K562 (cell line): ENCODE results near the gene TLE3. TPM values are rescaled to one million over a fixed set of nuclear protein-coding genes. Genes with fewer than 3 reads are reported as not detected.
A peak's percentile ranks its signal among the peaks of the same experiment; 100 is the strongest.

ENCODE experiments used
- ASH1L ChIP-seq: fragments of 450-650 bp; IDR thresholded peaks from 2 replicates; pipeline ENCODE4 v1.6.1; 2018; ENCODE audit warnings: borderline replicate concordance, mild to moderate bottlenecking, low read depth; ENCODE audit not compliant: partially characterized antibody
- CBX2 ChIP-seq: fragments of 200-600 bp; sonication (generic); IDR thresholded peaks from one replicate; pipeline ENCODE4 v1.6.1; 2012; ENCODE audit warnings: mild to moderate bottlenecking, low read length, inconsistent platforms; ENCODE audit not compliant: insufficient read depth, poor library complexity, severe bottlenecking
- LEF1 ChIP-seq: fragments of 450-650 bp; IDR thresholded peaks from 2 replicates; pipeline ENCODE4 v1.6.1; 2016; ENCODE audit warnings: mild to moderate bottlenecking
- MTA1 ChIP-seq: fragments of 450-650 bp; IDR thresholded peaks from 2 replicates; pipeline ENCODE4 v1.6.1; 2017; ENCODE audit warnings: borderline replicate concordance
- POLR2B ChIP-seq: fragments of 450-650 bp; IDR thresholded peaks from 2 replicates; pipeline ENCODE4 v1.6.1; 2018; ENCODE audit warnings: low read depth; ENCODE audit not compliant: partially characterized antibody
- SIN3A ChIP-seq, 2 experiments: fragments of 150-350 bp in 1 of 2; IDR thresholded peaks; 2 replicates each; pipeline ENCODE4 v1.6.1; 2011 to 2016; ENCODE audit warnings: borderline replicate concordance in 2 of 2, low read depth in 2 of 2, low read length in 2 of 2, mild to moderate bottlenecking in 2 of 2, moderate library complexity in 2 of 2; ENCODE audit not compliant: control insufficient read depth in 1 of 2
- XRCC5 ChIP-seq: fragments of 200-400 bp; formaldehyde crosslinking; IDR thresholded peaks from 2 replicates; pipeline ENCODE4 v1.6.1; 2017; ENCODE audit warnings: low read depth, mild to moderate bottlenecking, low read length
- ZFP30 ChIP-seq: fragments of 250-450 bp; sonication (Bioruptor Pico); IDR thresholded peaks from 2 replicates; pipeline ENCODE4 v1.8.0; 2022; ENCODE audit warnings: moderate library complexity, mild to moderate bottlenecking, inconsistent platforms, borderline replicate concordance
- ZNF174 ChIP-seq: fragments of 250-450 bp; sonication (Bioruptor Pico); IDR thresholded peaks from 2 replicates; pipeline ENCODE4 v1.4.0; 2020; ENCODE audit warnings: mild to moderate bottlenecking
- polyA plus RNA-seq, 8 experiments: library from polyadenylated mRNA; depleted of rRNA in 4 of 8; stranded (reverse) in 5 of 8; unstranded in 3 of 8; fragments of >200 nt; fragmentation: Nextera tagmentation in 2 of 8; fragmentation: Illumina TruSeq in 1 of 8; extraction: Ambion mirVana in 2 of 8; extraction: Trizol in 1 of 8; gene quantifications; 2 replicates each; pipeline versions ENCODE4 v1.2.1 to v1.2.3, GENCODE V29; 2011 to 2014; ENCODE audit warnings: inconsistent platforms in 1 of 8, missing spikeins in 1 of 8
- total RNA-seq, 7 experiments: library from RNA; depleted of rRNA in 6 of 7; stranded (reverse); fragments of >200 nt in 6 of 7; fragmentation: Illumina TruSeq in 2 of 7; extraction: Trizol in 2 of 7; gene quantifications; 2 replicates each; pipeline versions ENCODE4 v1.2.1 to v1.2.3, GENCODE V29; 2011 to 2021; ENCODE audit warnings: low replicate concordance in 1 of 7
- TF ChIP-seq, protein P1 (sequence below): sonication (generic); formaldehyde crosslinking; IDR thresholded peaks from 2 replicates; pipeline ENCODE4 v1.8.1; 2023; ENCODE audit warnings: missing genetic modification reagents, mild to moderate bottlenecking, borderline replicate concordance
- TF ChIP-seq, protein P2 (sequence below): fragments of 250-450 bp; sonication (Bioruptor Pico); IDR thresholded peaks from 2 replicates; pipeline ENCODE4 v1.8.0; 2021; ENCODE audit warnings: mild to moderate bottlenecking, moderate library complexity
- TF ChIP-seq, protein P3 (sequence below): sonication (generic); formaldehyde crosslinking; IDR thresholded peaks from 2 replicates; pipeline ENCODE4 v1.8.0; 2022; ENCODE audit warnings: mild to moderate bottlenecking, missing genetic modification reagents, borderline replicate concordance
- TF ChIP-seq, protein P4 (sequence below): sonication (generic); formaldehyde crosslinking; IDR thresholded peaks from 2 replicates; pipeline ENCODE4 v1.8.0; 2022; ENCODE audit warnings: missing genetic modification reagents, mild to moderate bottlenecking, moderate library complexity, borderline replicate concordance

TLE3 gene
- total and polyA plus RNA-seq, 9 of the 15 experiments (the other 6 are each of a cell fraction or from before 2014, with no cell fraction given) = 1.5 to 84.2 (median 14.1) TPM

DNA sequence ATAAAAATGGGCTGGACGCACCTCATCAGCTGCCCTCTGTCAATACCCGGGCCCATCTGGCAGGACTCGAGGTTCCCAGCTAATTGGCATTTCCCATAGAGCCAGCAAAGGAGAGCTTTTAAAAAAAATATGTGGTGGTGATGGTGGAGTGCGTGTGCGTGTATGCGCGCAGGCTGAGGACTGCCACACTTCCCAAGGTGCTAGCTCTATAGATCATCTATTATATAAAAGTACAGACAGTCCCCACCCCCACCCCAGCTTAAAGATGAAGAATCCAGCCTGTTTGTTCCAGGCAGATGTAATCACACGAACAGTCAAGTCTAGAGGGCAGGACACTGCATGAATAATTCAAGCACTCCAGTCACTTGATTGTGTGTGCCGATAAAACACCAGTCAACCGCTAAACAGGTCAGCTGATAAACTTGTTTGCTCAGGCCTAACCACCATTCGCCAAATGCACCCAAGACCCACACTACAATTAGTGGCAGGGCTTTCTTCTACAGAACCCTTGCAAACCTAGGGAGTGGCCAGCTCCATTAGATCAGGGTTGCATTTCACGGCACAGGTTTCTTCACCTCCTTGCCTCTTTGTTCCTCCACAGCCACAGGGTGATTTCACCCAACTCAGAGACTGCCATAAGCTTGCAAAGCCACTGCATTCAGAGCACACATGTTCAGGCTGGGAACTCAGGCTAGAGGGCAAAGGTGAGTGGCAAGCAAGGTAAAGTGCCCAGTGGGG, 5.8 kb downstream of the TLE3 start (continued):
- TF ChIP-seq, protein P1, sequence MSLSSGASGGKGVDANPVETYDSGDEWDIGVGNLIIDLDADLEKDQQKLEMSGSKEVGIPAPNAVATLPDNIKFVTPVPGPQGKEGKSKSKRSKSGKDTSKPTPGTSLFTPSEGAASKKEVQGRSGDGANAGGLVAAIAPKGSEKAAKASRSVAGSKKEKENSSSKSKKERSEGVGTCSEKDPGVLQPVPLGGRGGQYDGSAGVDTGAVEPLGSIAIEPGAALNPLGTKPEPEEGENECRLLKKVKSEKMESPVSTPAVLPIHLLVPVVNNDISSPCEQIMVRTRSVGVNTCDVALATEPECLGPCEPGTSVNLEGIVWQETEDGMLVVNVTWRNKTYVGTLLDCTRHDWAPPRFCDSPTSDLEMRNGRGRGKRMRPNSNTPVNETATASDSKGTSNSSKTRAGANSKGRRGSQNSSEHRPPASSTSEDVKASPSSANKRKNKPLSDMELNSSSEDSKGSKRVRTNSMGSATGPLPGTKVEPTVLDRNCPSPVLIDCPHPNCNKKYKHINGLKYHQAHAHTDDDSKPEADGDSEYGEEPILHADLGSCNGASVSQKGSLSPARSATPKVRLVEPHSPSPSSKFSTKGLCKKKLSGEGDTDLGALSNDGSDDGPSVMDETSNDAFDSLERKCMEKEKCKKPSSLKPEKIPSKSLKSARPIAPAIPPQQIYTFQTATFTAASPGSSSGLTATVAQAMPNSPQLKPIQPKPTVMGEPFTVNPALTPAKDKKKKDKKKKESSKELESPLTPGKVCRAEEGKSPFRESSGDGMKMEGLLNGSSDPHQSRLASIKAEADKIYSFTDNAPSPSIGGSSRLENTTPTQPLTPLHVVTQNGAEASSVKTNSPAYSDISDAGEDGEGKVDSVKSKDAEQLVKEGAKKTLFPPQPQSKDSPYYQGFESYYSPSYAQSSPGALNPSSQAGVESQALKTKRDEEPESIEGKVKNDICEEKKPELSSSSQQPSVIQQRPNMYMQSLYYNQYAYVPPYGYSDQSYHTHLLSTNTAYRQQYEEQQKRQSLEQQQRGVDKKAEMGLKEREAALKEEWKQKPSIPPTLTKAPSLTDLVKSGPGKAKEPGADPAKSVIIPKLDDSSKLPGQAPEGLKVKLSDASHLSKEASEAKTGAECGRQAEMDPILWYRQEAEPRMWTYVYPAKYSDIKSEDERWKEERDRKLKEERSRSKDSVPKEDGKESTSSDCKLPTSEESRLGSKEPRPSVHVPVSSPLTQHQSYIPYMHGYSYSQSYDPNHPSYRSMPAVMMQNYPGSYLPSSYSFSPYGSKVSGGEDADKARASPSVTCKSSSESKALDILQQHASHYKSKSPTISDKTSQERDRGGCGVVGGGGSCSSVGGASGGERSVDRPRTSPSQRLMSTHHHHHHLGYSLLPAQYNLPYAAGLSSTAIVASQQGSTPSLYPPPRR (CRISPR knock-in tag) = no peak
- TF ChIP-seq ZFP30 (CRISPR knock-in tag) = no peak
- peak in 1 of 2 experiments; percentile 28; a peak in 1 of 4 replicates for TF ChIP-seq SIN3A (IDR thresholded peaks at IDR 0.05; ENCODE audit: borderline replicate concordance in 2 of 2, control insufficient read depth in 1 of 2, low read depth in 2 of 2, low read length in 2 of 2)
- TF ChIP-seq MTA1 = peak; percentile 78; the same call in 1 of the 2 replicates
- no peak for TF ChIP-seq ZNF174 (CRISPR knock-in tag)
- no peak for TF ChIP-seq ASH1L
- TF ChIP-seq POLR2B = no peak
- TF ChIP-seq, protein P2, sequence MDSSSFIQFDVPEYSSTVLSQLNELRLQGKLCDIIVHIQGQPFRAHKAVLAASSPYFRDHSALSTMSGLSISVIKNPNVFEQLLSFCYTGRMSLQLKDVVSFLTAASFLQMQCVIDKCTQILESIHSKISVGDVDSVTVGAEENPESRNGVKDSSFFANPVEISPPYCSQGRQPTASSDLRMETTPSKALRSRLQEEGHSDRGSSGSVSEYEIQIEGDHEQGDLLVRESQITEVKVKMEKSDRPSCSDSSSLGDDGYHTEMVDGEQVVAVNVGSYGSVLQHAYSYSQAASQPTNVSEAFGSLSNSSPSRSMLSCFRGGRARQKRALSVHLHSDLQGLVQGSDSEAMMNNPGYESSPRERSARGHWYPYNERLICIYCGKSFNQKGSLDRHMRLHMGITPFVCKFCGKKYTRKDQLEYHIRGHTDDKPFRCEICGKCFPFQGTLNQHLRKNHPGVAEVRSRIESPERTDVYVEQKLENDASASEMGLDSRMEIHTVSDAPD (CRISPR knock-in tag) = no peak
- TF ChIP-seq, protein P3, sequence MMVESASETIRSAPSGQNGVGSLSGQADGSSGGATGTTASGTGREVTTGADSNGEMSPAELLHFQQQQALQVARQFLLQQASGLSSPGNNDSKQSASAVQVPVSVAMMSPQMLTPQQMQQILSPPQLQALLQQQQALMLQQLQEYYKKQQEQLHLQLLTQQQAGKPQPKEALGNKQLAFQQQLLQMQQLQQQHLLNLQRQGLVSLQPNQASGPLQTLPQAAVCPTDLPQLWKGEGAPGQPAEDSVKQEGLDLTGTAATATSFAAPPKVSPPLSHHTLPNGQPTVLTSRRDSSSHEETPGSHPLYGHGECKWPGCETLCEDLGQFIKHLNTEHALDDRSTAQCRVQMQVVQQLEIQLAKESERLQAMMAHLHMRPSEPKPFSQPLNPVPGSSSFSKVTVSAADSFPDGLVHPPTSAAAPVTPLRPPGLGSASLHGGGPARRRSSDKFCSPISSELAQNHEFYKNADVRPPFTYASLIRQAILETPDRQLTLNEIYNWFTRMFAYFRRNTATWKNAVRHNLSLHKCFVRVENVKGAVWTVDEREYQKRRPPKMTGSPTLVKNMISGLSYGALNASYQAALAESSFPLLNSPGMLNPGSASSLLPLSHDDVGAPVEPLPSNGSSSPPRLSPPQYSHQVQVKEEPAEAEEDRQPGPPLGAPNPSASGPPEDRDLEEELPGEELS (CRISPR knock-in tag) = no peak
- TF ChIP-seq, protein P4, sequence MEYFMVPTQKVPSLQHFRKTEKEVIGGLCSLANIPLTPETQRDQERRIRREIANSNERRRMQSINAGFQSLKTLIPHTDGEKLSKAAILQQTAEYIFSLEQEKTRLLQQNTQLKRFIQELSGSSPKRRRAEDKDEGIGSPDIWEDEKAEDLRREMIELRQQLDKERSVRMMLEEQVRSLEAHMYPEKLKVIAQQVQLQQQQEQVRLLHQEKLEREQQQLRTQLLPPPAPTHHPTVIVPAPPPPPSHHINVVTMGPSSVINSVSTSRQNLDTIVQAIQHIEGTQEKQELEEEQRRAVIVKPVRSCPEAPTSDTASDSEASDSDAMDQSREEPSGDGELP = peak; percentile 82
- TF ChIP-seq CBX2 = no peak
- TF ChIP-seq XRCC5 = no peak
- TF ChIP-seq LEF1 = peak; percentile 78; the same call in 1 of the 2 replicates
